ENCODE results near the gene CARMIL1.
"Not testable (repeated sequence)": the region's sequence is repeated elsewhere in the genome, so short reads cannot be mapped to it uniquely, and the experiment has no call there.

Gene CARMIL1

GRCh38 chr6:25371037-25371347 is 91.8 kb downstream of the CARMIL1 start:
- ChIA-PET CTCF (no interaction called here), POLR2A (no interaction called here)
- no peak for DNase-seq (ENCODE audit: extremely low spot score)
- TF ChIP-seq ARNT (IDR thresholded peaks at IDR 0.05) (no peak), SP1 (IDR thresholded peaks at IDR 0.05) (no peak), FOXA1 (IDR thresholded peaks at IDR 0.05) (no peak), HDGF (IDR thresholded peaks at IDR 0.05; ENCODE audit: borderline replicate concordance) (no peak), NFRKB (IDR thresholded peaks at IDR 0.05) (no peak), TARDBP (IDR thresholded peaks at IDR 0.05) (no peak), BHLHE40 (IDR thresholded peaks at IDR 0.05; ENCODE audit: borderline replicate concordance) (no peak), FOXM1 (IDR thresholded peaks at IDR 0.05; ENCODE audit: borderline replicate concordance) (no peak), LEF1 (IDR thresholded peaks at IDR 0.05; ENCODE audit: borderline replicate concordance) (no peak), L3MBTL2 (conservative IDR thresholded peaks at IDR 0.05) (no peak)

GRCh38 chr6:25375125-25375524 is 96.0 kb downstream of the CARMIL1 start:
- ChIA-PET CTCF (no interaction called here), POLR2A (no interaction called here)
- no peak for DNase-seq (ENCODE audit: extremely low spot score)
- no peak for TF ChIP-seq LEF1 (IDR thresholded peaks at IDR 0.05; ENCODE audit: borderline replicate concordance)
- no peak for TF ChIP-seq BHLHE40 (IDR thresholded peaks at IDR 0.05; ENCODE audit: borderline replicate concordance)
- no peak for TF ChIP-seq FOXA1 (IDR thresholded peaks at IDR 0.05)
- no peak for TF ChIP-seq NFRKB (IDR thresholded peaks at IDR 0.05)
- TF ChIP-seq TARDBP (IDR thresholded peaks at IDR 0.05) = no peak
- no peak for TF ChIP-seq ELF4 (IDR thresholded peaks at IDR 0.05)
- TF ChIP-seq FOXM1 (IDR thresholded peaks at IDR 0.05; ENCODE audit: borderline replicate concordance) = no peak
- TF ChIP-seq FOXK2 (IDR thresholded peaks at IDR 0.05) = no peak
- no peak for TF ChIP-seq HDGF (IDR thresholded peaks at IDR 0.05; ENCODE audit: borderline replicate concordance)
- TF ChIP-seq ZNF384 (IDR thresholded peaks at IDR 0.05) = no peak
- TF ChIP-seq CTBP1 (IDR thresholded peaks at IDR 0.05; ENCODE audit: borderline replicate concordance) = no peak
- no peak for TF ChIP-seq L3MBTL2 (conservative IDR thresholded peaks at IDR 0.05)
- no peak for TF ChIP-seq SP1 (IDR thresholded peaks at IDR 0.05)
- TF ChIP-seq ARNT (IDR thresholded peaks at IDR 0.05) = no peak
- TF ChIP-seq PKNOX1 (IDR thresholded peaks at IDR 0.05) = no peak

DNA sequence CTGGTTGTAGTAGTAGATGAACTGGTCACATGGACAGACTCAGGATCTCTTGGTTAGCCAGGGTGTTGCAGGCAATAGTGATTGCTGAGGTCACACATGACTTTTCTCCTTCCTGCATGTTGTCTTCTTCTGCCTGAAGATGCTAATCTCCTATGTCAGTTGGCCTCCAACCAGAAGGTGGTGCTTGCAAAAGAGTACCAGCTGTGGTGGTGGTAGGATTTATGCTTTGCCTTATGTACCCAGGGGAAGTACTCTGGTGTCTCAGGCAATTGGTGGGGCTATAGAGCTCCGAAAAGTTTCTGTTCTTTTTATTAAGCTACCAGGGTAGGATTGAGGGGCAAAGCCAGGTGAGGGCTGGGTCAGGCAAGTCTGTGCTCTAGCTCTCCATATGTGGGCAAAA is 98.5 kb downstream of the CARMIL1 start:
- DNase-seq (ENCODE audit: extremely low spot score) = no peak
- POLR2A ChIA-PET = interaction anchor here (0.6 kb wide), 1 partner anchor 12 kb away, joined by 3 read pairs; no protein-coding TSS in a partner anchor
- TF ChIP-seq FOXM1 (IDR thresholded peaks at IDR 0.05; ENCODE audit: borderline replicate concordance) (no peak), FOXK2 (IDR thresholded peaks at IDR 0.05) (no peak), PKNOX1 (IDR thresholded peaks at IDR 0.05) (no peak), TARDBP (IDR thresholded peaks at IDR 0.05) (no peak), LEF1 (IDR thresholded peaks at IDR 0.05; ENCODE audit: borderline replicate concordance) (no peak), SP1 (IDR thresholded peaks at IDR 0.05) (no peak), SUZ12 (IDR thresholded peaks at IDR 0.05) (no peak), ELF4 (IDR thresholded peaks at IDR 0.05) (no peak), FOXA1 (IDR thresholded peaks at IDR 0.05) (no peak), ARNT (IDR thresholded peaks at IDR 0.05) (no peak), BHLHE40 (IDR thresholded peaks at IDR 0.05; ENCODE audit: borderline replicate concordance) (no peak), NFRKB (IDR thresholded peaks at IDR 0.05) (no peak), L3MBTL2 (conservative IDR thresholded peaks at IDR 0.05) (no peak), HDGF (IDR thresholded peaks at IDR 0.05; ENCODE audit: borderline replicate concordance) (no peak), ZNF384 (IDR thresholded peaks at IDR 0.05) (no peak), CTBP1 (IDR thresholded peaks at IDR 0.05; ENCODE audit: borderline replicate concordance) (no peak)
- CTCF ChIA-PET = no interaction called here

DNA sequence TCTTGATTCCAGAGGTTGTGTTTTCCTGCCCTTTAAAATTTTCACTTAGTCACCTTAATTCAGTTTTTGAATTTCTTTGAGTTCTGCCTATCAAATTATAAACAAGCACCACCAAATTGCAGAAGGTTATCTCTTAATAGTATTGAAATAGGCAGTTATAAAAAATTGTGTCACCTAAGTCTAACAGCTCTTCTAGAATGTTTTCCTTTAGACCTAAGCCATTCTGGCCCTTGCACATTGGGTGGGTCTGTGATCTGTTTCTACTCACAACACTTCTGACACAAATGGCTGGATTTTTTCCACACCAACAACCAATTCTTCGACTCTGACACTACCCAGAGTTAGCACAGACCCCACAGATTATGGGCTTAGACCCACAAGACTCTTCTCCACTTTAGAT is 101.9 kb downstream of the CARMIL1 start:
- CTCF ChIA-PET = no interaction called here
- no peak for DNase-seq (ENCODE audit: extremely low spot score)
- POLR2A ChIA-PET = no interaction called here

GRCh38 chr6:25382476-25382875 is 103.3 kb downstream of the CARMIL1 start:
- POLR2A ChIA-PET; CTCF ChIA-PET; DNase-seq (ENCODE audit: extremely low spot score): not testable (repeated sequence)

More for the DNA sequence above, 101.9 kb downstream of the CARMIL1 start:
- TF ChIP-seq HDGF (IDR thresholded peaks at IDR 0.05; ENCODE audit: borderline replicate concordance) (no peak), ARNT (IDR thresholded peaks at IDR 0.05) (no peak), NFRKB (IDR thresholded peaks at IDR 0.05) (no peak), FOXA1 (IDR thresholded peaks at IDR 0.05) (no peak), TARDBP (IDR thresholded peaks at IDR 0.05) (no peak), FOXK2 (IDR thresholded peaks at IDR 0.05) (no peak), FOXM1 (IDR thresholded peaks at IDR 0.05; ENCODE audit: borderline replicate concordance) (no peak), CTBP1 (IDR thresholded peaks at IDR 0.05; ENCODE audit: borderline replicate concordance) (no peak), L3MBTL2 (conservative IDR thresholded peaks at IDR 0.05) (no peak), SP1 (IDR thresholded peaks at IDR 0.05) (no peak), ZNF384 (IDR thresholded peaks at IDR 0.05) (no peak), PKNOX1 (IDR thresholded peaks at IDR 0.05) (no peak), LEF1 (IDR thresholded peaks at IDR 0.05; ENCODE audit: borderline replicate concordance) (no peak)

- DNase-seq (ENCODE audit: extremely low spot score) = no peak
- TF ChIP-seq HDGF (IDR thresholded peaks at IDR 0.05; ENCODE audit: borderline replicate concordance) (no peak), ZNF384 (IDR thresholded peaks at IDR 0.05) (no peak), SP1 (IDR thresholded peaks at IDR 0.05) (no peak), PKNOX1 (IDR thresholded peaks at IDR 0.05) (no peak)
- ChIA-PET CTCF (interaction anchor here (0.6 kb wide), 2 partner anchors 16 to 149 kb away, joined by 3 to 6 read pairs; no protein-coding TSS in a partner anchor), POLR2A (no interaction called here)
Observed at GRCh38 chr6:25384234-25384633, 105.1 kb downstream of the CARMIL1 start.

All from HEK293T (cell line).